ENCODE data around the gene PLCG2. TPM values are rescaled to one million over a fixed set of nuclear protein-coding genes. Genes with fewer than 3 reads are reported as not detected.

PLCG2 gene
- polyA plus RNA-seq, 1 donor from 2014 or later, result not detected

DNA sequence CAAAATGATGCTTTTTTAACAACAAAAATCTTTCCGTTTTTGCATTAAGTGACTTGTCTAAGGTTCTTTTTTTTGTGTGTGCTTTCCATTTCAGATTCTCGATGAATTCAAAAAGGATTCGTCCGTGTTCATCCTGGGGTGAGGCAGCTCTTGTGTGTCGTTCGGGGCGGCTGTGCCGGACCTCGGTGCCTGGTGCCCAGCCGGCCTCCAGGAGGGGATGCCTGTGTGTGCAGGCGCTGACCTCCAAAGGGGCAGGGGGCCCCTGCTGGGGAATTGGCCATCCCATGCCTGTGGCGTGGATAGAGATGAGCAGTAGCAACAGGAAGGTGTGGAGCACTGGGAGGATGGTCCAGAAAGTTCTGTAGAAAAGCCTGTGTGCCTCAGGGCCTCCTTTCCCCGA is 101.7 kb downstream of the PLCG2 start:
- Histone ChIP-seq H3K27ac (ENCODE audit: low read length) (no peak overlapping the region), H4K20me1 (ENCODE audit: insufficient read depth) (no peaks in the 10 kb centered on the region), H3K36me3 (ENCODE audit: insufficient read depth, low read length) (no peaks in the 10 kb centered on the region), H3F3A (ENCODE audit: insufficient read depth, low read length, poor library complexity, severe bottlenecking) (no peaks in the 10 kb centered on the region), H3K4me2 (ENCODE audit: low read length) (no peak overlapping the region), H3K4me3 (ENCODE audit: low read length) (no peak overlapping the region), H3K9me3 (ENCODE audit: low read length) (no peaks in the 10 kb centered on the region), H3K9me2 (ENCODE audit: insufficient read depth, low read length) (no peaks in the 10 kb centered on the region), H3K79me2 (replicated peaks; ENCODE audit: insufficient read depth, low read length) (no peaks in the 10 kb centered on the region), H3K9ac (ENCODE audit: low read length) (no peak overlapping the region), H3K27me3 (ENCODE audit: insufficient read depth, low read depth, low read length) (no peaks in the 10 kb centered on the region), H2AFZ (ENCODE audit: low read depth, low read length) (no peak overlapping the region)
- TF ChIP-seq RAD21 (conservative IDR thresholded peaks at IDR 0.05) (no peak), EZH2 (IDR thresholded peaks at IDR 0.05; ENCODE audit: borderline replicate concordance, insufficient read depth, low read length, poor library complexity, severe bottlenecking) (no peak), MXI1 (conservative IDR thresholded peaks at IDR 0.05; ENCODE audit: poor library complexity, severe bottlenecking) (no peak), TAF1 (IDR thresholded peaks at IDR 0.05; ENCODE audit: low read depth) (no peak), SMC3 (conservative IDR thresholded peaks at IDR 0.05; ENCODE audit: poor library complexity) (no peak), EP300 (conservative IDR thresholded peaks at IDR 0.05; ENCODE audit: poor library complexity, severe bottlenecking) (no peak), POLR2AphosphoS5 (IDR thresholded peaks at IDR 0.05) (no peak)
- TF ChIP-seq, protein P1, sequence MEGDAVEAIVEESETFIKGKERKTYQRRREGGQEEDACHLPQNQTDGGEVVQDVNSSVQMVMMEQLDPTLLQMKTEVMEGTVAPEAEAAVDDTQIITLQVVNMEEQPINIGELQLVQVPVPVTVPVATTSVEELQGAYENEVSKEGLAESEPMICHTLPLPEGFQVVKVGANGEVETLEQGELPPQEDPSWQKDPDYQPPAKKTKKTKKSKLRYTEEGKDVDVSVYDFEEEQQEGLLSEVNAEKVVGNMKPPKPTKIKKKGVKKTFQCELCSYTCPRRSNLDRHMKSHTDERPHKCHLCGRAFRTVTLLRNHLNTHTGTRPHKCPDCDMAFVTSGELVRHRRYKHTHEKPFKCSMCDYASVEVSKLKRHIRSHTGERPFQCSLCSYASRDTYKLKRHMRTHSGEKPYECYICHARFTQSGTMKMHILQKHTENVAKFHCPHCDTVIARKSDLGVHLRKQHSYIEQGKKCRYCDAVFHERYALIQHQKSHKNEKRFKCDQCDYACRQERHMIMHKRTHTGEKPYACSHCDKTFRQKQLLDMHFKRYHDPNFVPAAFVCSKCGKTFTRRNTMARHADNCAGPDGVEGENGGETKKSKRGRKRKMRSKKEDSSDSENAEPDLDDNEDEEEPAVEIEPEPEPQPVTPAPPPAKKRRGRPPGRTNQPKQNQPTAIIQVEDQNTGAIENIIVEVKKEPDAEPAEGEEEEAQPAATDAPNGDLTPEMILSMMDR (IDR thresholded peaks at IDR 0.05; ENCODE audit: poor library complexity, severe bottlenecking), result no peak
- TF ChIP-seq, protein P2, sequence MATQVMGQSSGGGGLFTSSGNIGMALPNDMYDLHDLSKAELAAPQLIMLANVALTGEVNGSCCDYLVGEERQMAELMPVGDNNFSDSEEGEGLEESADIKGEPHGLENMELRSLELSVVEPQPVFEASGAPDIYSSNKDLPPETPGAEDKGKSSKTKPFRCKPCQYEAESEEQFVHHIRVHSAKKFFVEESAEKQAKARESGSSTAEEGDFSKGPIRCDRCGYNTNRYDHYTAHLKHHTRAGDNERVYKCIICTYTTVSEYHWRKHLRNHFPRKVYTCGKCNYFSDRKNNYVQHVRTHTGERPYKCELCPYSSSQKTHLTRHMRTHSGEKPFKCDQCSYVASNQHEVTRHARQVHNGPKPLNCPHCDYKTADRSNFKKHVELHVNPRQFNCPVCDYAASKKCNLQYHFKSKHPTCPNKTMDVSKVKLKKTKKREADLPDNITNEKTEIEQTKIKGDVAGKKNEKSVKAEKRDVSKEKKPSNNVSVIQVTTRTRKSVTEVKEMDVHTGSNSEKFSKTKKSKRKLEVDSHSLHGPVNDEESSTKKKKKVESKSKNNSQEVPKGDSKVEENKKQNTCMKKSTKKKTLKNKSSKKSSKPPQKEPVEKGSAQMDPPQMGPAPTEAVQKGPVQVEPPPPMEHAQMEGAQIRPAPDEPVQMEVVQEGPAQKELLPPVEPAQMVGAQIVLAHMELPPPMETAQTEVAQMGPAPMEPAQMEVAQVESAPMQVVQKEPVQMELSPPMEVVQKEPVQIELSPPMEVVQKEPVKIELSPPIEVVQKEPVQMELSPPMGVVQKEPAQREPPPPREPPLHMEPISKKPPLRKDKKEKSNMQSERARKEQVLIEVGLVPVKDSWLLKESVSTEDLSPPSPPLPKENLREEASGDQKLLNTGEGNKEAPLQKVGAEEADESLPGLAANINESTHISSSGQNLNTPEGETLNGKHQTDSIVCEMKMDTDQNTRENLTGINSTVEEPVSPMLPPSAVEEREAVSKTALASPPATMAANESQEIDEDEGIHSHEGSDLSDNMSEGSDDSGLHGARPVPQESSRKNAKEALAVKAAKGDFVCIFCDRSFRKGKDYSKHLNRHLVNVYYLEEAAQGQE (IDR thresholded peaks at IDR 0.05; ENCODE audit: borderline replicate concordance), result no peak

DNA sequence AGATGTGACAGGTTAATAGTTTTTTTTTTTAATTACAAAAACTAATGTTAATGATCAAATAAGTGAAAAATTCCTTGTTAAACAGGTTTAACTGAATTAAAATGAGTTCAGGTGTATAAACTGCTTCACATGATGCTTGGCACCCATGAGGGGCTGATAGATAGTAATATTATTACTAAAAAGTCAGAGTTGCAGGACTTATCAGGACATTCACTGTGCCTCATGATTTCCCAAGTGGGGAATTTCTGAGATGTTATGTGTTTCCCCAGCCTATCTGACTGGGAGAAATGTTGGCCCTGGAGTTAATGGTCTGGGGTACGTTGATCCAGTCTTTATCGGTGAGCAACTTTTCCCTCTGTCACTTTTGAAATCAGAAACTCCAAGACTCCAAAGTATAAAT is 102.1 kb downstream of the PLCG2 start:
- H3F3A ChIP-seq (ENCODE audit: insufficient read depth, low read length, poor library complexity, severe bottlenecking), result no peaks in the 10 kb centered on the region
- H3K9me3 ChIP-seq (ENCODE audit: low read length), result no peaks in the 10 kb centered on the region
- no peak overlapping the region for H3K9ac ChIP-seq (ENCODE audit: low read length)
- no peaks in the 10 kb centered on the region for H3K27me3 ChIP-seq (ENCODE audit: insufficient read depth, low read depth, low read length)
- H3K4me2 ChIP-seq (ENCODE audit: low read length), result no peak overlapping the region
- H4K20me1 ChIP-seq (ENCODE audit: insufficient read depth), result no peaks in the 10 kb centered on the region
- H3K27ac ChIP-seq (ENCODE audit: low read length), result no peak overlapping the region
- TF ChIP-seq RAD21 (conservative IDR thresholded peaks at IDR 0.05), result no peak
- TF ChIP-seq POLR2AphosphoS5 (IDR thresholded peaks at IDR 0.05), result no peak
- no peak for TF ChIP-seq SMC3 (conservative IDR thresholded peaks at IDR 0.05; ENCODE audit: poor library complexity)
- no peak for TF ChIP-seq MXI1 (conservative IDR thresholded peaks at IDR 0.05; ENCODE audit: poor library complexity, severe bottlenecking)
- TF ChIP-seq, protein P1 (IDR thresholded peaks at IDR 0.05; ENCODE audit: poor library complexity, severe bottlenecking), result no peak
- no peak for TF ChIP-seq EP300 (conservative IDR thresholded peaks at IDR 0.05; ENCODE audit: poor library complexity, severe bottlenecking)
- TF ChIP-seq, protein P2 (IDR thresholded peaks at IDR 0.05; ENCODE audit: borderline replicate concordance), result no peak
- TF ChIP-seq EZH2 (IDR thresholded peaks at IDR 0.05; ENCODE audit: borderline replicate concordance, insufficient read depth, low read length, poor library complexity, severe bottlenecking), result no peak
- TF ChIP-seq TAF1 (IDR thresholded peaks at IDR 0.05; ENCODE audit: low read depth), result no peak
- H3K79me2 ChIP-seq (replicated peaks; ENCODE audit: insufficient read depth, low read length), result no peaks in the 10 kb centered on the region
- H3K4me3 ChIP-seq (ENCODE audit: low read length), result no peak overlapping the region
- H3K9me2 ChIP-seq (ENCODE audit: insufficient read depth, low read length), result no peaks in the 10 kb centered on the region
- H2AFZ ChIP-seq (ENCODE audit: low read depth, low read length), result no peak overlapping the region
- H3K36me3 ChIP-seq (ENCODE audit: insufficient read depth, low read length), result no peaks in the 10 kb centered on the region
